Hepatocyte (in vitro differentiated cells): ENCODE results near the gene RNF175. TPM values are rescaled to one million over a fixed set of nuclear protein-coding genes. Genes with fewer than 3 reads are reported as not detected.

Experiments
- DNase-seq: peaks from one replicate; pipeline ENCODE4 v3.0.0-alpha.2; 2016; ENCODE audit warnings: low spot score
- H2AFZ ChIP-seq: fragments of 200-600 bp; sonication (generic); 2 replicates; pipeline ENCODE4 v1.6.0; 2016; ENCODE audit warnings: antibody characterized with exemption, mild to moderate bottlenecking
- H3K27ac ChIP-seq: fragments of 200-600 bp; sonication (generic); 2 replicates; pipeline ENCODE4 v1.5.1; 2016; ENCODE audit warnings: mild to moderate bottlenecking
- H3K27me3 ChIP-seq: fragments of 200-600 bp; sonication (generic); 2 replicates; pipeline ENCODE4 v1.6.1; 2016
- H3K36me3 ChIP-seq: fragments of 200-600 bp; sonication (generic); replicated peaks from 2 replicates; pipeline ENCODE4 v1.5.1; 2016; ENCODE audit warnings: low read depth; ENCODE audit not compliant: insufficient read depth
- H3K4me1 ChIP-seq: fragments of 200-600 bp; sonication (generic); 2 replicates; pipeline ENCODE4 v1.5.1; 2016; ENCODE audit warnings: mild to moderate bottlenecking, moderate library complexity; ENCODE audit not compliant: insufficient read depth
- H3K4me2 ChIP-seq: fragments of 200-600 bp; sonication (generic); 2 replicates; pipeline ENCODE4 v1.6.0; 2016
- H3K4me3 ChIP-seq: fragments of 200-600 bp; sonication (generic); 2 replicates; pipeline ENCODE4 v1.5.1; 2016; ENCODE audit warnings: mild to moderate bottlenecking
- H3K79me2 ChIP-seq: fragments of 200-600 bp; sonication (generic); 2 replicates; pipeline ENCODE4 v1.6.0; 2017; ENCODE audit warnings: mild to moderate bottlenecking
- H3K9me2 ChIP-seq: fragments of 200-600 bp; sonication (generic); replicated peaks from 2 replicates; pipeline ENCODE4 v1.6.0; 2017; ENCODE audit warnings: mild to moderate bottlenecking; ENCODE audit not compliant: insufficient read depth
- H3K9me3 ChIP-seq: fragments of 200-600 bp; sonication (generic); 2 replicates; pipeline ENCODE4 v1.5.1; 2016; ENCODE audit warnings: low read depth, mild to moderate bottlenecking
- H4K20me1 ChIP-seq: fragments of 200-600 bp; sonication (generic); 2 replicates; pipeline ENCODE4 v1.6.0; 2016; ENCODE audit warnings: mild to moderate bottlenecking; ENCODE audit not compliant: insufficient read depth, poor library complexity, severe bottlenecking
- CTCF ChIP-seq: fragments of 200-600 bp; sonication (generic); IDR thresholded peaks from 2 replicates; pipeline ENCODE4 v1.5.1; 2016; ENCODE audit warnings: antibody characterized with exemption, mild to moderate bottlenecking; ENCODE audit not compliant: poor library complexity
- EZH2 ChIP-seq: fragments of 200-600 bp; sonication (generic); IDR thresholded peaks from 2 replicates; pipeline ENCODE4 v1.6.1; 2016; ENCODE audit warnings: antibody characterized with exemption, mild to moderate bottlenecking, borderline replicate concordance
- EZH2phosphoT487 ChIP-seq: fragments of 200-600 bp; sonication (generic); IDR thresholded peaks from one replicate; pipeline ENCODE4 v1.6.1; 2018; ENCODE audit warnings: antibody characterized with exemption, mild to moderate bottlenecking, low read depth, moderate library complexity; ENCODE audit not compliant: unreplicated experiment, severe bottlenecking
- WGBS: methylation state at CpG from one replicate; pipeline ENCODE4 v1.1.6; 2016; ENCODE audit warnings: low lambda C conversion rate; ENCODE audit errors: missing lambda C conversion rate; 5-methylcytosine and 5-hydroxymethylcytosine counted together
- polyA plus RNA-seq: library from polyadenylated mRNA; unstranded; fragments of >200 nt; fragmentation: Nextera tagmentation; extraction: Ambion mirVana; gene quantifications from 2 replicates; pipeline ENCODE4 v1.2.1, GENCODE V29; 2016
- total RNA-seq: library from RNA; depleted of rRNA; stranded (reverse); fragments of >200 nt; gene quantifications from 2 replicates; pipeline ENCODE4 v1.2.3, GENCODE V29; 2014

RNF175 gene
- total and polyA plus RNA-seq, 2 experiments from 2014 or later = 2.1 to 2.8 TPM

GRCh38 chr4:153755186-153755585 lies 4.6 kb downstream of the RNF175 start:
- H3K4me3 ChIP-seq = no peak overlapping the region
- no peaks in the 10 kb centered on the region for H3K79me2 ChIP-seq
- H3K9me3 ChIP-seq = no peaks in the 10 kb centered on the region
- peaks cover 6% of the 10 kb centered on the region for H3K4me1 ChIP-seq
- WGBS = 85% methylated on average over 2 of the region's 2 CpGs
- H3K4me2 ChIP-seq = no peak overlapping the region
- no peaks in the 10 kb centered on the region for H3K9me2 ChIP-seq
- H3K36me3 ChIP-seq = no peaks in the 10 kb centered on the region
- DNase-seq = no peak
- H3K27ac ChIP-seq = no peak overlapping the region
- H2AFZ ChIP-seq = no peak overlapping the region
- H4K20me1 ChIP-seq = no peaks in the 10 kb centered on the region
- peaks cover 21% of the 10 kb centered on the region for H3K27me3 ChIP-seq
- no peak for TF ChIP-seq EZH2
- TF ChIP-seq EZH2phosphoT487 = no peak

GRCh38 chr4:153750197-153750817 lies 9.5 kb downstream of the RNF175 start:
- Histone ChIP-seq H3K4me1 (no peaks in the 10 kb centered on the region), H3K4me2 (no peak overlapping the region), H3K36me3 (no peaks in the 10 kb centered on the region), H3K9me3 (no peaks in the 10 kb centered on the region), H3K79me2 (no peaks in the 10 kb centered on the region), H3K27me3 (no peaks in the 10 kb centered on the region), H4K20me1 (no peaks in the 10 kb centered on the region), H3K9me2 (no peaks in the 10 kb centered on the region), H3K4me3 (no peak overlapping the region), H3K27ac (no peak overlapping the region), H2AFZ (no peak overlapping the region)
- TF ChIP-seq CTCF (peak; percentile 84), EZH2phosphoT487 (no peak)
- DNase-seq = peak; percentile 91
- 48% methylated on average over 5 of the region's 5 CpGs for WGBS

GRCh38 chr4:153748378-153748777 lies 11.4 kb downstream of the RNF175 start:
- DNase-seq = peak; percentile 66
- Histone ChIP-seq H4K20me1 (no peaks in the 10 kb centered on the region), H3K36me3 (no peaks in the 10 kb centered on the region), H3K27me3 (no peaks in the 10 kb centered on the region), H3K4me2 (no peak overlapping the region), H3K9me2 (no peaks in the 10 kb centered on the region), H3K9me3 (no peaks in the 10 kb centered on the region), H3K4me1 (no peaks in the 10 kb centered on the region), H3K79me2 (no peaks in the 10 kb centered on the region), H3K27ac (no peak overlapping the region), H2AFZ (no peak overlapping the region), H3K4me3 (no peak overlapping the region)
- TF ChIP-seq CTCF (no peak), EZH2 (no peak), EZH2phosphoT487 (no peak)
- WGBS = 40% methylated on average over 6 of the region's 6 CpGs

- no peak overlapping the region for H3K27ac ChIP-seq
Measured at GRCh38 chr4:153747406-153747955, 12.3 kb downstream of the RNF175 start.

More at GRCh38 chr4:153747406-153747955, 12.3 kb downstream of the RNF175 start:
- Histone ChIP-seq H4K20me1 (no peaks in the 10 kb centered on the region), H3K27me3 (no peaks in the 10 kb centered on the region), H2AFZ (no peak overlapping the region), H3K9me2 (no peaks in the 10 kb centered on the region), H3K9me3 (no peaks in the 10 kb centered on the region), H3K79me2 (no peaks in the 10 kb centered on the region), H3K36me3 (no peaks in the 10 kb centered on the region), H3K4me3 (no peak overlapping the region), H3K4me2 (no peak overlapping the region), H3K4me1 (no peaks in the 10 kb centered on the region)
- no peak for TF ChIP-seq CTCF
- no peak for TF ChIP-seq EZH2phosphoT487
- no peak for TF ChIP-seq EZH2
- no peak for DNase-seq
- WGBS = 86% methylated on average over 4 of the region's 4 CpGs
